GM12874 (cell line): ENCODE results near the gene GALNT13.
A peak's percentile ranks its signal among the peaks of the same experiment; 100 is the strongest.

Source experiments
- CTCF ChIP-seq: IDR thresholded peaks from 2 replicates; pipeline ENCODE4 v1.5.1; 2011; ENCODE audit warnings: low read depth, mild to moderate bottlenecking, control low read depth, low read length, moderate library complexity; ENCODE audit not compliant: insufficient read depth

The GALNT13 gene

GRCh38 chr2:154402213-154402612 lies 530.5 kb downstream of the GALNT13 start:
- peak; percentile 24; the same call in 1 of the 2 replicates for TF ChIP-seq CTCF

- no peak for TF ChIP-seq CTCF
These were observed 531.6 kb downstream of the GALNT13 start for GRCh38 chr2:154403242-154403790.

GRCh38 chr2:154408786-154409185 lies 537.1 kb downstream of the GALNT13 start:
- TF ChIP-seq CTCF, result no peak

GRCh38 chr2:154422251-154422650 lies 550.5 kb downstream of the GALNT13 start:
- no peak for TF ChIP-seq CTCF

GRCh38 chr2:154425994-154426393 lies 554.3 kb downstream of the GALNT13 start:
- no peak for TF ChIP-seq CTCF

GRCh38 chr2:154427453-154427852 lies 555.7 kb downstream of the GALNT13 start:
- TF ChIP-seq CTCF, result no peak

GRCh38 chr2:154428022-154428421 lies 556.3 kb downstream of the GALNT13 start:
- TF ChIP-seq CTCF, result no peak

GRCh38 chr2:154433010-154433409 lies 561.3 kb downstream of the GALNT13 start:
- no peak for TF ChIP-seq CTCF
